Epithelial cell of proximal tubule (primary cell): ENCODE measurements around the gene IGF2BP1. TPM values are rescaled to one million over a fixed set of nuclear protein-coding genes. Genes with fewer than 3 reads are reported as not detected.
"Not testable (repeated sequence)": the region's sequence is repeated elsewhere in the genome, so short reads cannot be mapped to it uniquely, and the experiment has no call there.

Experiments
- DNase-seq: peaks from one replicate; pipeline ENCODE4 v3.0.0-alpha.2; 2011; ENCODE audit warnings: low read depth
- H3K4me3 ChIP-seq: 2 replicates; pipeline ENCODE4 v1.5.1; 2011; ENCODE audit warnings: low read depth, mild to moderate bottlenecking, low read length
- CTCF ChIP-seq: conservative IDR thresholded peaks from 2 replicates; pipeline ENCODE4 v1.5.1; 2012; ENCODE audit warnings: low read depth, mild to moderate bottlenecking, low read length
- total RNA-seq: library from RNA; depleted of rRNA; stranded (reverse); fragments of >200 nt; gene quantifications from 2 replicates; pipeline ENCODE4 v1.2.3, GENCODE V29; 2015

The IGF2BP1 gene
- total RNA-seq, 1 donor from 2014 or later = 9.0 TPM

GRCh38 chr17:49071106-49071505 is 73.9 kb downstream of the IGF2BP1 start:
- no peak overlapping the region for H3K4me3 ChIP-seq
- DNase-seq = no peak
- no peak for TF ChIP-seq CTCF

GRCh38 chr17:49074851-49075540 is 77.8 kb downstream of the IGF2BP1 start:
- no peak for TF ChIP-seq CTCF
- no peak overlapping the region for H3K4me3 ChIP-seq
- DNase-seq = no peak

- DNase-seq = no peak
- H3K4me3 ChIP-seq = no peak overlapping the region
- TF ChIP-seq CTCF = no peak
Measured at GRCh38 chr17:49076573-49077384, 79.6 kb downstream of the IGF2BP1 start.

GRCh38 chr17:49078248-49078647 is 81.1 kb downstream of the IGF2BP1 start:
- DNase-seq = no peak
- H3K4me3 ChIP-seq = no peak overlapping the region
- no peak for TF ChIP-seq CTCF

GRCh38 chr17:49079840-49080663 is 82.9 kb downstream of the IGF2BP1 start:
- DNase-seq = no peak
- no peak for TF ChIP-seq CTCF
- no peak overlapping the region for H3K4me3 ChIP-seq

GRCh38 chr17:49082231-49082630 is 85.0 kb downstream of the IGF2BP1 start:
- H3K4me3 ChIP-seq = no peak overlapping the region
- DNase-seq = no peak
- no peak for TF ChIP-seq CTCF

- not testable (repeated sequence) for H3K4me3 ChIP-seq, DNase-seq
Measured at GRCh38 chr17:49085046-49085445, 87.9 kb downstream of the IGF2BP1 start.
